Measurements from ENCODE around the gene CKS1B. TPM values are rescaled to one million over a fixed set of nuclear protein-coding genes. Genes with fewer than 3 reads are reported as not detected.

The CKS1B gene
- polyA plus RNA-seq, 10 donors, result 45.8 to 80.8 (median 62.6) TPM

GRCh38 chr1:155012776-155013602 lies 38.5 kb downstream of the CKS1B start:
- no peak for DNase-seq

- DNase-seq, result no peak
Observed at GRCh38 chr1:155013632-155014031, 39.2 kb downstream of the CKS1B start.

- no peak for DNase-seq
Observed at GRCh38 chr1:155014709-155015508, 40.4 kb downstream of the CKS1B start.

- no peak for DNase-seq
Observed at GRCh38 chr1:155015527-155016230, 41.2 kb downstream of the CKS1B start.

- no peak for DNase-seq
Observed at GRCh38 chr1:155016231-155016831, 41.9 kb downstream of the CKS1B start.

GRCh38 chr1:155017041-155017945 lies 42.8 kb downstream of the CKS1B start:
- DNase-seq, result peak; percentile 85 to 96 (median 89)

GRCh38 chr1:155017946-155018316 lies 43.5 kb downstream of the CKS1B start:
- no peak for DNase-seq

- no peak for DNase-seq
Observed at GRCh38 chr1:155018617-155019348, 44.3 kb downstream of the CKS1B start.

- DNase-seq, result no peak
Observed at GRCh38 chr1:155019377-155020245, 45.1 kb downstream of the CKS1B start.

GRCh38 chr1:155022136-155022926 lies 47.9 kb downstream of the CKS1B start:
- no peak for DNase-seq

GRCh38 chr1:155022927-155023236 lies 48.4 kb downstream of the CKS1B start:
- no peak for DNase-seq

GRCh38 chr1:155023627-155024026 lies 49.1 kb downstream of the CKS1B start:
- DNase-seq, result no peak

- no peak for DNase-seq
Observed at GRCh38 chr1:155024315-155024714, 49.8 kb downstream of the CKS1B start.

GRCh38 chr1:155026154-155026553 lies 51.7 kb downstream of the CKS1B start:
- no peak for DNase-seq

GRCh38 chr1:155026588-155026987 lies 52.1 kb downstream of the CKS1B start:
- no peak for DNase-seq

Data from muscle of back (tissue), 11 donors.